T-helper 1 cell (primary cell): ENCODE measurements around the gene KCNJ9.

ENCODE experiments used
- DNase-seq, 5 donors: peaks; one replicate each; pipeline ENCODE4 v3.0.0-alpha.2; 2012 to 2020

KCNJ9 gene

GRCh38 chr1:160066829-160067745, 14.3 kb upstream of the KCNJ9 start:
- DNase-seq, result no peak

GRCh38 chr1:160068225-160068624, 13.1 kb upstream of the KCNJ9 start:
- DNase-seq, result no peak

GRCh38 chr1:160069460-160070231, 11.7 kb upstream of the KCNJ9 start, which contains the start of gene KCNJ10:
Gene KCNJ10 (minus strand): TSS chr1:160070160. CDS start chr1:160042532, 27,628 bp downstream.
- no peak for DNase-seq

GRCh38 chr1:160070243-160071163, 10.8 kb upstream of the KCNJ9 start:
- DNase-seq, result peak; percentile 34 to 62 (median 50)

- no peak for DNase-seq
Measured at GRCh38 chr1:160071289-160071688, 10.0 kb upstream of the KCNJ9 start.

GRCh38 chr1:160074865-160075264, 6.5 kb upstream of the KCNJ9 start:
- no peak for DNase-seq

- DNase-seq, result no peak
Measured at GRCh38 chr1:160075836-160076235, 5.5 kb upstream of the KCNJ9 start.

GRCh38 chr1:160076295-160076694, 5.0 kb upstream of the KCNJ9 start:
- no peak for DNase-seq

- DNase-seq, result no peak
Measured at GRCh38 chr1:160077486-160077885, 3.9 kb upstream of the KCNJ9 start.

- DNase-seq, result peak in 3 of 5 donors; percentile 45 to 52 (median 47)
Measured at GRCh38 chr1:160078512-160079195, 2.7 kb upstream of the KCNJ9 start.

GRCh38 chr1:160079448-160079847, 1.9 kb upstream of the KCNJ9 start:
- no peak for DNase-seq

- no peak for DNase-seq
Measured at GRCh38 chr1:160080381-160081100, 797 bp upstream of the KCNJ9 start.

- no peak for DNase-seq
Measured at GRCh38 chr1:160082487-160082886, 1.1 kb downstream of the KCNJ9 start.

GRCh38 chr1:160082926-160083325, 1.6 kb downstream of the KCNJ9 start:
- no peak for DNase-seq

- DNase-seq, result peak; percentile 46 to 69 (median 63)
Measured at GRCh38 chr1:160083968-160084770, 2.8 kb downstream of the KCNJ9 start.

GRCh38 chr1:160084771-160085321, 3.5 kb downstream of the KCNJ9 start:
- no peak for DNase-seq

GRCh38 chr1:160085686-160086455, 4.5 kb downstream of the KCNJ9 start:
- peak; percentile 50 to 73 (median 62) for DNase-seq

GRCh38 chr1:160086456-160086892, 5.1 kb downstream of the KCNJ9 start:
- DNase-seq, result no peak

GRCh38 chr1:160087118-160087662, 5.9 kb downstream of the KCNJ9 start:
- DNase-seq, result no peak
